GM12878 (cell line): Measurements from ENCODE around the gene SAFB. TPM values are rescaled to one million over a fixed set of nuclear protein-coding genes. Genes with fewer than 3 reads are reported as not detected.

ENCODE experiments used
- BHLHE40 ChIP-seq, 2 experiments: fragments of 450-650 bp in 1 of 2; IDR thresholded peaks; 2 replicates each; pipeline ENCODE4 v1.6.1; 2011 to 2017; ENCODE audit warnings: low read depth in 2 of 2, borderline replicate concordance in 1 of 2, improper control_type of control experiment in 1 of 2, low read length in 1 of 2, mild to moderate bottlenecking in 1 of 2
- CBX3 ChIP-seq: fragments of 200-600 bp; sonication (generic); IDR thresholded peaks from 2 replicates; pipeline ENCODE4 v1.6.1; 2016; ENCODE audit warnings: low read depth, borderline replicate concordance
- CREB1 ChIP-seq: IDR thresholded peaks from 2 replicates; pipeline ENCODE4 v1.6.1; 2012; ENCODE audit warnings: low read depth, mild to moderate bottlenecking, inconsistent platforms
- CTCF ChIP-seq, 3 experiments: IDR thresholded peaks in 2 of 3; conservative IDR thresholded peaks in 1 of 3; 2 replicates each; pipeline ENCODE4 v1.5.1; 2011; ENCODE audit warnings: low read depth in 3 of 3, low read length in 3 of 3, mild to moderate bottlenecking in 3 of 3, control low read depth in 2 of 3, moderate library complexity in 2 of 3, inconsistent platforms in 1 of 3, mixed read lengths in 1 of 3; ENCODE audit not compliant: control insufficient read depth in 2 of 3, insufficient read depth in 1 of 3; ENCODE audit errors: extremely low read depth in 1 of 3
- DPF2 ChIP-seq: fragments of 450-650 bp; IDR thresholded peaks from 2 replicates; pipeline ENCODE4 v1.6.1; 2017; ENCODE audit warnings: mild to moderate bottlenecking
- E4F1 ChIP-seq: fragments of 450-650 bp; IDR thresholded peaks from 2 replicates; pipeline ENCODE4 v1.6.1; 2018; ENCODE audit warnings: borderline replicate concordance, mild to moderate bottlenecking; ENCODE audit not compliant: partially characterized antibody
- IRF4 ChIP-seq: IDR thresholded peaks from 2 replicates; pipeline ENCODE4 v1.6.1; 2011; ENCODE audit warnings: low read depth, low read length
- MEF2B ChIP-seq: fragments of 450-650 bp; IDR thresholded peaks from 2 replicates; pipeline ENCODE4 v1.6.1; 2018; ENCODE audit warnings: mild to moderate bottlenecking, moderate library complexity; ENCODE audit not compliant: partially characterized antibody, poor library complexity, severe bottlenecking
- NBN ChIP-seq: fragments of 450-650 bp; IDR thresholded peaks from 2 replicates; pipeline ENCODE4 v1.6.1; 2016
- NR2F1 ChIP-seq: fragments of 450-650 bp; conservative IDR thresholded peaks from 2 replicates; pipeline ENCODE4 v1.6.1; 2017; ENCODE audit warnings: mild to moderate bottlenecking
- NRF1 ChIP-seq: conservative IDR thresholded peaks from 2 replicates; pipeline ENCODE4 v1.6.1; 2011; ENCODE audit warnings: mild to moderate bottlenecking, low read depth, low read length, improper control_type of control experiment
- RELB ChIP-seq: fragments of 450-650 bp; IDR thresholded peaks from 2 replicates; pipeline ENCODE4 v1.6.1; 2017; ENCODE audit warnings: low read depth, mild to moderate bottlenecking, moderate library complexity
- RUNX3 ChIP-seq: IDR thresholded peaks from 2 replicates; pipeline ENCODE4 v1.6.1; 2012; ENCODE audit warnings: low read length, inconsistent platforms
- SMAD1 ChIP-seq: fragments of 450-650 bp; IDR thresholded peaks from 2 replicates; pipeline ENCODE4 v1.6.1; 2018; ENCODE audit warnings: mild to moderate bottlenecking, low read depth; ENCODE audit not compliant: partially characterized antibody
- SMARCA5 ChIP-seq: fragments of 450-650 bp; IDR thresholded peaks from 2 replicates; pipeline ENCODE4 v1.6.1; 2017; ENCODE audit warnings: mild to moderate bottlenecking
- SPI1 ChIP-seq: IDR thresholded peaks from 2 replicates; pipeline ENCODE4 v1.6.1; 2011; ENCODE audit warnings: low read depth, mild to moderate bottlenecking, low read length, moderate library complexity, borderline replicate concordance; ENCODE audit not compliant: insufficient read depth
- SRF ChIP-seq, 2 experiments: IDR thresholded peaks; 2 replicates each; pipeline ENCODE4 v1.6.1; 2011; ENCODE audit warnings: low read depth in 2 of 2, low read length in 2 of 2, mild to moderate bottlenecking in 1 of 2, moderate library complexity in 1 of 2
- STAT1 ChIP-seq: fragments of 450-650 bp; conservative IDR thresholded peaks from 2 replicates; pipeline ENCODE4 v1.6.1; 2014; ENCODE audit warnings: antibody characterized with exemption, mild to moderate bottlenecking
- TCF12 ChIP-seq: IDR thresholded peaks from 2 replicates; pipeline ENCODE4 v1.6.1; 2011; ENCODE audit warnings: low read depth, mild to moderate bottlenecking, low read length
- ZNF217 ChIP-seq: fragments of 450-650 bp; IDR thresholded peaks from 2 replicates; pipeline ENCODE4 v1.6.1; 2017; ENCODE audit warnings: antibody characterized with exemption, mild to moderate bottlenecking
- polyA plus RNA-seq, 11 experiments: library from polyadenylated mRNA; depleted of rRNA in 4 of 11; unstranded in 6 of 11; stranded (reverse) in 5 of 11; fragments of >200 nt; fragmentation: Nextera tagmentation in 4 of 11; fragmentation: Illumina TruSeq in 1 of 11; extraction: Ambion mirVana in 4 of 11; extraction: Trizol in 1 of 11; gene quantifications; 1 replicate in 1 of 11; 2 replicates in 10 of 11; pipeline versions ENCODE4 v1.2.1 to v1.2.3, GENCODE V29; 2011 to 2016; ENCODE audit warnings: inconsistent platforms in 2 of 11, missing spikeins in 2 of 11, low read depth in 1 of 11
- total RNA-seq, 4 experiments: library from RNA; depleted of rRNA in 3 of 4; stranded (reverse); fragments of >200 nt in 3 of 4; fragmentation: Illumina TruSeq in 1 of 4; extraction: Trizol in 1 of 4; gene quantifications; 2 replicates each; pipeline versions ENCODE4 v1.2.1 to v1.2.3, GENCODE V29; 2013 to 2021

The SAFB gene
- total and polyA plus RNA-seq, 10 of the 15 experiments (the other 5 are each of a cell fraction or from before 2014, with no cell fraction given), result 1.6 to 131 (median 61.2) TPM

GRCh38 chr19:5622465-5623396 is at the start of gene SAFB, which contains the start of gene SAFB2 (continued):
- TF ChIP-seq CTCF (IDR thresholded peaks at IDR 0.05 in 2 of 3, conservative IDR thresholded peaks at IDR 0.05 in 1 of 3; ENCODE audit: control insufficient read depth in 2 of 3, extremely low read depth in 1 of 3, insufficient read depth in 1 of 3, low read depth in 3 of 3, low read length in 3 of 3) (no peak), NBN (peak; percentile 56; the same call in 1 of the 2 replicates), MEF2B (no peak), BHLHE40 (IDR thresholded peaks at IDR 0.05; ENCODE audit: borderline replicate concordance in 1 of 2, low read depth in 2 of 2, low read length in 1 of 2) (peak; percentile 72 to 85; a peak in 3 of 4 replicates), ZNF217 (0 out of 2 replicates have a peak, but pooled peaks have one; percentile 2), SMAD1 (no peak), CREB1 (peak; percentile 56; the same call in 1 of the 2 replicates), RELB (peak; percentile 71), STAT1 (no peak; the same call in none of the 2 replicates), DPF2 (0 out of 2 replicates have a peak, but pooled peaks have one; percentile 15), CBX3 (no peak), E4F1 (peak; percentile 88), NR2F1 (0 out of 2 replicates have a peak, but pooled peaks have one; percentile 35), SPI1 (peak; percentile 19; the same call in 1 of the 2 replicates), TCF12 (0 out of 2 replicates have a peak, but pooled peaks have one; percentile 16), IRF4 (no peak), RUNX3 (peak; percentile 46; the same call in 1 of the 2 replicates), SMARCA5 (peak; percentile 48), NRF1 (peak; percentile 96), SRF (IDR thresholded peaks at IDR 0.05; ENCODE audit: low read depth in 2 of 2, low read length in 2 of 2) (peak in 1 of 2 experiments; percentile 32; a peak in 1 of 4 replicates)
